OCI-LY3 (cell line): ENCODE measurements around the gene PLD6.

Experiments used
- H2AFZ ChIP-seq: fragments of 200-600, 300-600 bp; shearing (Covaris generic); 2 replicates; pipeline ENCODE4 v1.6.0; 2014; ENCODE audit warnings: antibody characterized with exemption, low read depth, low read length
- H3K27ac ChIP-seq: fragments of 200-600, 300-600 bp; sonication (generic); 2 replicates; pipeline ENCODE4 v1.5.1; 2014; ENCODE audit warnings: mild to moderate bottlenecking, low read length, moderate library complexity, mixed read lengths
- H3K27me3 ChIP-seq: fragments of 200-600, 300-600 bp; sonication (generic); 2 replicates; pipeline ENCODE4 v1.6.1; 2014; ENCODE audit warnings: low read depth, low read length, mixed read lengths
- H3K36me3 ChIP-seq: fragments of 200-600, 300-600 bp; sonication (generic); replicated peaks from 2 replicates; pipeline ENCODE3; 2014; ENCODE audit warnings: low read depth, low read length, mixed read lengths
- H3K4me1 ChIP-seq: fragments of 300-600, 200-600 bp; sonication (generic); 2 replicates; pipeline ENCODE4 v1.6.1; 2014; ENCODE audit warnings: low read length, mixed read lengths
- H3K4me2 ChIP-seq: fragments of 200-600, 300-600 bp; sonication (generic); 2 replicates; pipeline ENCODE4 v1.6.1; 2014; ENCODE audit warnings: low read length, mixed read lengths
- H3K4me3 ChIP-seq: fragments of 300-600, 200-600 bp; sonication (generic); 2 replicates; pipeline ENCODE4 v1.5.1; 2014; ENCODE audit warnings: antibody characterized with exemption, mild to moderate bottlenecking, low read length, moderate library complexity
- H3K79me2 ChIP-seq: fragments of 300-600, 200-600 bp; shearing (Covaris generic); 2 replicates; pipeline ENCODE4 v1.6.1; 2014; ENCODE audit warnings: mild to moderate bottlenecking, low read length, mixed read lengths
- H3K9ac ChIP-seq: fragments of 300-600, 200-600 bp; shearing (Covaris generic); 2 replicates; pipeline ENCODE4 v1.6.0; 2014; ENCODE audit warnings: mild to moderate bottlenecking, low read length, moderate library complexity
- H3K9me3 ChIP-seq: fragments of 200-600, 300-600 bp; shearing (Covaris generic); 2 replicates; pipeline ENCODE4 v1.6.1; 2014; ENCODE audit warnings: low read length, mixed read lengths; ENCODE audit not compliant: insufficient read depth
- H4K20me1 ChIP-seq: fragments of 200-600, 300-600 bp; sonication (generic); 2 replicates; pipeline ENCODE4 v1.6.1; 2016; ENCODE audit warnings: low read length, mixed read lengths; ENCODE audit not compliant: insufficient read depth
- CTCF ChIP-seq: fragments of 200-600, 300-600 bp; sonication (generic); IDR thresholded peaks from 2 replicates; pipeline ENCODE4 v1.5.1; 2014; ENCODE audit warnings: antibody characterized with exemption, low read length, low read depth
- EZH2phosphoT487 ChIP-seq: fragments of 200-600 bp; shearing (Covaris generic); IDR thresholded peaks from 2 replicates; pipeline ENCODE4 v1.6.1; 2018; ENCODE audit warnings: antibody characterized with exemption, mixed run types, low read depth

The PLD6 gene

GRCh38 chr17:17172001-17172939 lies 33.9 kb downstream of the PLD6 start:
- H3K4me3 ChIP-seq, result no peak overlapping the region
- no peak overlapping the region for H3K9ac ChIP-seq
- no peak overlapping the region for H2AFZ ChIP-seq
- no peaks in the 10 kb centered on the region for H3K4me1 ChIP-seq
- no peaks in the 10 kb centered on the region for H3K79me2 ChIP-seq
- H3K9me3 ChIP-seq, result no peaks in the 10 kb centered on the region
- H3K27me3 ChIP-seq, result no peaks in the 10 kb centered on the region
- TF ChIP-seq CTCF (no peak), EZH2phosphoT487 (no peak)
- no peak overlapping the region for H3K27ac ChIP-seq
- H4K20me1 ChIP-seq, result no peaks in the 10 kb centered on the region
- H3K36me3 ChIP-seq, result no peaks in the 10 kb centered on the region
- no peak overlapping the region for H3K4me2 ChIP-seq

GRCh38 chr17:17171186-17171585 lies 34.9 kb downstream of the PLD6 start:
- Histone ChIP-seq H3K27me3 (no peaks in the 10 kb centered on the region), H3K4me1 (no peaks in the 10 kb centered on the region), H3K9ac (no peak overlapping the region), H2AFZ (no peak overlapping the region), H3K79me2 (no peaks in the 10 kb centered on the region), H3K4me2 (no peak overlapping the region), H3K4me3 (no peak overlapping the region), H4K20me1 (no peaks in the 10 kb centered on the region), H3K27ac (no peak overlapping the region), H3K9me3 (no peaks in the 10 kb centered on the region), H3K36me3 (no peaks in the 10 kb centered on the region)
- no peak for TF ChIP-seq CTCF
- TF ChIP-seq EZH2phosphoT487, result no peak

- no peaks in the 10 kb centered on the region for H3K79me2 ChIP-seq
Observed at GRCh38 chr17:17170346-17170985, 35.7 kb downstream of the PLD6 start.

More at GRCh38 chr17:17170346-17170985, 35.7 kb downstream of the PLD6 start:
- Histone ChIP-seq H3K9ac (no peak overlapping the region), H3K9me3 (no peaks in the 10 kb centered on the region), H3K27me3 (no peaks in the 10 kb centered on the region), H3K27ac (no peak overlapping the region), H4K20me1 (no peaks in the 10 kb centered on the region), H2AFZ (no peak overlapping the region), H3K4me2 (no peak overlapping the region), H3K36me3 (no peaks in the 10 kb centered on the region), H3K4me1 (no peaks in the 10 kb centered on the region), H3K4me3 (no peak overlapping the region)
- no peak for TF ChIP-seq CTCF
- no peak for TF ChIP-seq EZH2phosphoT487
